Activated T-cell treated with anti-CD3 and anti-CD28 coated beads, Interleukin-2, amount 50 U/mL, for 48 hours (primary cell): Measurements from ENCODE around the gene OCIAD1.

Source experiments
- DNase-seq, 2 experiments: peaks; one replicate each; pipeline ENCODE4 v3.0.0-alpha.2; 2020

OCIAD1 gene

DNA sequence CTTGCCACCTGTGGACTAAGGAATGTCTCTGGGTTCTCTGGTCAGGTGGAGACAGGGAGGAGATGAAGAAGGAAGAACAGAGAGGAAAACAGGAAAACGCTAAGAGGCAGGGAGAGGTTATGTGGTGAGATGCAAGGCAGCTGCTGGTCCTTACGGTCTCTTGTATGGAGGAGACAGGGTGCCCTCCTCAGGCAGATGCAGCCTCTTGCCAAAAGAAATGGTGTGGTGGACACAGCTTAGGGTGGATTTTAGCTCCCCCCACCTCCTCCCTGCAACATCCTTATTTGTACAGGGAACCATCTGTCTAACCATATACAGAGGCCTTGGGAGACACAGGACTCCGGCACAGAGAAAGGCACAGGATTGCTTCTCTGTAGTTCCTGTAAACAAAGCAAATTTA, 66.0 kb downstream of the OCIAD1 start:
- no peak for DNase-seq

GRCh38 chr4:48898733-48899431, 68.0 kb downstream of the OCIAD1 start:
- DNase-seq, result no peak

- no peak for DNase-seq
These were observed 68.5 kb downstream of the OCIAD1 start for GRCh38 chr4:48899432-48899749.

GRCh38 chr4:48899950-48900349, 69.1 kb downstream of the OCIAD1 start:
- no peak for DNase-seq

DNA sequence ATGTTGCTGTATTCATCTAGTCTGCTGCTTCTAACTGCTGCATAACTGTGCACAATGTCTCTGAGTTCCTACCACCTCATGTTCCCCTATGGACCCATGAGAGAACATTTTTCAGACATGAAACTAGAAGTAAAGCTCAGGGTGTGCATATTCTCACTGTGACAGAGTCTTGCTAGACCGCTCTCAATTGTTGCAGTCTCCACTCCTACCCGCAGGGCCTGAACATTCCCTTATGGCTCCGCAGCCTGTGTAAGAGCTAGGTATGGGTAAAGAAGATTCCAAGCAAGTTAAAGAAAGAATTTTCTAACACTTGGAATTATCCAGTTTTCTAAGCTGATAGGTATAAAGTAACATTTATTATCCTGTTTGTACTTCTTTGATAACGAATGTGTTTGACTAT, 70.3 kb downstream of the OCIAD1 start:
- DNase-seq, result no peak

GRCh38 chr4:48902266-48902665, 71.4 kb downstream of the OCIAD1 start:
- DNase-seq, result no peak

DNA sequence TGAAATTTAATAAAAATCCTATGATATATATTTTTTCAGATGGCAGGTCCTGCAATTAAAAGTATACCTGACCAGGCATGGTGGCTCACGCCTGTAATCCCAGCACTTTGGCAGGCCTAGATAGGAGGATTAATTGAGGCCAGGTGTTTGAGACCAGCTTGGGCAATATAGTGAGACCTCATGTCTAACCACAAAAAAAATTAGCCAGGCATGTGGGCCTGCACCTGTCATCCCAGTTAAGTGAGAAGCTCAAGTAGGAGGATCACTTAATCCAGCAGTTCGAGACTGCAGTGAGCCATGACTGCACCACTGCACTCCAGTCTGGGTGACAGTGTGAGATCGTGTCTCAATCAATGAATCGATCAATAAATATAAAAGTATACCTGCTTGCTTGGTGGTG, 73.2 kb downstream of the OCIAD1 start:
- no peak for DNase-seq

DNA sequence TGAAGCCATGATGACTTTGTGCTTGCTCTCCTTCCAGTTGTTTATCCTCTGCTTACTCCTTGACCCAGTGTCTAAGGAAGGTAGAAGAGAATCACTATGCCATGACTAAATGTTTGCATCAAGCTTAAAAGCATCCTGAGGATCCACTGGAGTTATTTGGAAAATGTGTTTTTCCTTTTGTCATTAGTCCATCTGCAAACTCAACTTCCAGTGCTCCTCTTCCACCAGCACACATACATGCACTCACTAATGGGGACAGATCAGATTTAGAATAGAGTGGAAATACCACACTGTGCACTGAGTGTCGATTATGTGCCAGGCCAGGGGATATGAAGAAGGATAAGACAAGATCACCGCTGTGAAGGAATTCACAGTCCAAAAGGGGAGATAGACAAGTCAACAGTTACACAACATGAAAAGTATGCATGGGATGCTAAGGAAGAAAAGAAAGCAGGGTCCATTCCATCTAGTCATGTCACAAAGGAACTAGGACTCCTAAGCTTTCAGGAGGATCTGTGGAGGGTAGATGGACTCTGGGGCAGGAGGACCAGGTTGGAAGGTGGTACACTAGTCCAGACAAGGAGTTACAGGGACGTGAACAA, 73.8 kb downstream of the OCIAD1 start:
- no peak for DNase-seq

DNA sequence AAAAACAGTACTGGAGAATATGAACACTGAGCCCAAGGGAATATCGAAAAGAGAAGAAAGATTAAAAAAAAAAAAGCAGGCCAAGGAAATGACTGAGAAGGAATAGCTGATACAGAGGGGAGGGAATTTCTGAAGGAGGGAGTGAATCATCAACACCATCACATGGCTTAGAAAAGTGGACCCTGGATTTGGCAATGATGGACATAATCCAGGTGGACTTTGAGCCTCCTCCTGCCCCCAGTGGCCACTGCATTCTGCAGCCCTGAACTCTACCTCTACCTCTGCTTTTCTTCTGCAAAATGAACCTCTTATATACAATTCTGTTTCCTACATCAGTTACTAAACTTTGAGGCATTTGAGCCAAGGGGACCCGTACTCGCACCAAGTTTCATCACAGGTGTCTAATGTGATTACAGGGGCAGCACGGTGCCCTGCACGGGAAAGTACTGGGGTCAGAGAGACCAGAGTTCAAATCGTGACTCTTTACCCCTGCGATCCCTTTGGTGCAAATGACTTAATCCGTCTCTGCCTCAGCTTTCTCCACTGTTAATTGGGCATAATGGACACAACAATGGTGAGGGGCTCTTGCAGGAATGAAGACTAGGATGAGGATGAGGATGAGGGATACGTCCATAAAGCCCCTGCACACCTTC, 74.6 kb downstream of the OCIAD1 start:
- no peak for DNase-seq

- peak; percentile 83 to 84 for DNase-seq
These were observed 75.6 kb downstream of the OCIAD1 start, which contains the start of gene OCIAD2 for GRCh38 chr4:48906206-48907173. OCIAD2 (minus strand) TSS chr4:48906774; CDS start chr4:48904549, 2,225 bp downstream.

DNA sequence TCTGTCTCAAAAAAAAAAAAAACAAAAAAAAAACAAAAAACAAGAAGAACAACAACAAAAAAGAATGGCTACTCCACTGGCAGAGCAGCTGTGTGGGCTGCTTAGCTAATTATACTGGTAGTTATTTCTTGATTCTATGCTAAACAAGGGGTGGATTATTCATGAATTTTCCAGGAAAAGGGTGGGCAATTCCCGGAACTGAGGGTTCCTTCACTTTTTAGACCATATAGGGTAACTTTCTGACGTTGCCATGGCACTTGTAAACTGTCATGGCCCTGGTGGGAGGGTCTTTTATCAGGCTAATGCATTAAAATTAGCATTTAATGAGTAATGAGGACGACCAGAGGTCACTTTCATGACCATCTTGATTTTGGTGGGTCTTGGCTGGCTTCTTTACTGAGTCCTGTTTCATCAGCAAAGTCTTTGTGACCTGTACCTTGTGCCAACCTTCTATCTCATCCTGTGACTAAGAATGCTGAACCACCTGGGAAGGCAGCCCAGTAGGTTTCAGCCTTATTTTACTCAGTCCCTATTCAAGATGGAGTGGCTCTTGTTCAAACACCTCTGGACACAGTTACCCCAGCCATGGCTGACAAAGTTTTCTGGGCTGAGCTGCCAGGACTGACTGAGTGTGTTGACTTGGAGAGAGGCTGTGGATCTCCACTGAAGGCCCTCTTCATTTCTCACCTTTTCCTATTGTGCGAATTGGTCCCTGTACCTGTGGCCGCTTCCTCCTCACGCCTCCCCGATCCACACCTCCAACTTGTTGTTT, 77.0 kb downstream of the OCIAD1 start:
- DNase-seq, result no peak

GRCh38 chr4:48908687-48909086, 77.8 kb downstream of the OCIAD1 start:
- no peak for DNase-seq

GRCh38 chr4:48909697-48910096, 78.8 kb downstream of the OCIAD1 start:
- DNase-seq, result peak; percentile 73 to 79

DNA sequence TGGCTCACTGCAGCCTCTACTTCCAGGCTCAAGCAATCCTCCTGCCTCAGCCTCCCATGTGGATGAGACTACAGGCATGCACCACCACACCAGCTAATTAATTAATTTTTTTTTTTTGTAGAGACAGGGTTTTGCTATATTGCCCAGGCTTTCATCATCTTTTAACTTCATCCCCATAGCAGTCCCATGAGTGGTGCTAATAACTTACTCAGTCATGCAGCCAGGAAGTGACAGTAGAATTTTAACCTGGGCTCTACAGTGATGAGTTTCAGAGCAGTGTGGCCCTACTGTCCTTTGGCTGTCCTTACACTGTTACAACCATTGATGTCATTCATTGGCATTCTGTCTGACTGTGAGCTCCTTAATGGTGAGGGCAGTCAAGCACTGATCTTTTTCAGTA, 79.6 kb downstream of the OCIAD1 start:
- no peak for DNase-seq
